ENCODE measurements around the gene BCL2A1.

- no peak for TF ChIP-seq POLR2AphosphoS5 (IDR thresholded peaks at IDR 0.05; ENCODE audit: low read depth, low read length)
- no peak for TF ChIP-seq TAF1 (IDR thresholded peaks at IDR 0.05; ENCODE audit: low read depth, low read length)
- TF ChIP-seq POLR2A (IDR thresholded peaks at IDR 0.05; ENCODE audit: low read depth, low read length): no peak
- TF ChIP-seq SPI1 (IDR thresholded peaks at IDR 0.05; ENCODE audit: low read depth, low read length): no peak
- TF ChIP-seq PAX5 (IDR thresholded peaks at IDR 0.05; ENCODE audit: insufficient read depth, low read length, severe bottlenecking): no peak
- TF ChIP-seq POU2F2 (IDR thresholded peaks at IDR 0.05; ENCODE audit: low read depth, low read length): no peak
These were observed 17.0 kb upstream of the BCL2A1 start for GRCh38 chr15:79987969-79988368.

All from GM12891 (cell line).